ENCODE measurements around the gene ROMO1. TPM values are rescaled to one million over a fixed set of nuclear protein-coding genes. Genes with fewer than 3 reads are reported as not detected.

ROMO1 gene
- total and polyA plus RNA-seq, 2 of the 8 experiments (the other 6 are each of a cell fraction or from before 2014, with no cell fraction given) = 164 to 702 TPM

DNA sequence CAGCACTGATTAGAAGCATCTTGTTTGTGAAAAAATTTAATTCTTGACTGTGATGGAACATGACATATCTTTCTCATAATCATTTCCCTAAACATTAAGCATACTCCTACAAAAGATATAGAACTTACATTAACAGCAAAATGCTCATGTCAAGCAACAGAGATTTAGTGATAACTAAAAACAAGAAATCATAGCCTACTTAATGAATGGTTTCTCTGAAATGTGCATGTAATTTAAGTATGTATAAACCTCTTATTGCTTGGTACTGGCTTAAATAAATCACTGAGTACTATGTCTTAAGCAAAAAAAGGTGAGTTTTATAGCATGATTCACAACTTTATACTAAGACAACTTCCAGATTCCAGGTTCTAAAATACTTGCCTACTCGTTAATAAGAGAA is 9.3 kb downstream of the ROMO1 start:
- H3K23ac ChIP-seq (ENCODE audit: insufficient read length) = no peak overlapping the region
- H2BK15ac ChIP-seq (ENCODE audit: low read length) = no peak overlapping the region
- H2BK20ac ChIP-seq (ENCODE audit: low read length) = no peak overlapping the region
- FAIRE-seq (no peak), DNase-seq (ENCODE audit: low read depth in 1 of 2, low spot score in 2 of 2) (no peak)
- H3K27me3 ChIP-seq (replicated peaks in 1 of 4; ENCODE audit: control insufficient read depth in 3 of 4, extremely low read depth in 1 of 4, insufficient read depth in 3 of 4, low read length in 3 of 4) = no peaks in the 10 kb centered on the region
- no peak overlapping the region for H3K4me2 ChIP-seq (ENCODE audit: insufficient read depth in 1 of 2, low read depth in 2 of 2, low read length in 2 of 2)
- TF ChIP-seq TAF7 (optimal IDR thresholded peaks at IDR 0.05; ENCODE audit: borderline replicate concordance, low read depth, low read length) = no peak
- no peak for TF ChIP-seq SP1 (IDR thresholded peaks at IDR 0.05; ENCODE audit: low read depth, low read length)
- no peak for TF ChIP-seq CREB1 (IDR thresholded peaks at IDR 0.05)
- TF ChIP-seq HDAC6 (IDR thresholded peaks at IDR 0.05; ENCODE audit: low read depth, low read length) = no peak
- TF ChIP-seq RAD21 (IDR thresholded peaks at IDR 0.05 in 1 of 2, conservative IDR thresholded peaks at IDR 0.05 in 1 of 2; ENCODE audit: low read depth in 2 of 2, low read length in 2 of 2) = no peak
- TF ChIP-seq GTF2F1 (IDR thresholded peaks at IDR 0.05; ENCODE audit: borderline replicate concordance, low read depth, low read length) = no peak
- TF ChIP-seq SAP30 (IDR thresholded peaks at IDR 0.05; ENCODE audit: insufficient read depth, insufficient replicate concordance, low read length) = no peak
- no peak for TF ChIP-seq TBP (IDR thresholded peaks at IDR 0.05; ENCODE audit: low read depth, low read length)
- TF ChIP-seq CEBPB (IDR thresholded peaks at IDR 0.05; ENCODE audit: low read depth, low read length) = no peak
- no peak for TF ChIP-seq SP2 (IDR thresholded peaks at IDR 0.05; ENCODE audit: low read length)
- no peak for TF ChIP-seq CHD1 (IDR thresholded peaks at IDR 0.05; ENCODE audit: low read depth, low read length)
- TF ChIP-seq SRF (IDR thresholded peaks at IDR 0.05; ENCODE audit: low read depth, low read length) = no peak
- no peak overlapping the region for H3K9ac ChIP-seq (replicated peaks in 1 of 4; ENCODE audit: extremely low read depth in 1 of 4, low read depth in 3 of 4, low read length in 3 of 4)
- no peak overlapping the region for H4K5ac ChIP-seq (ENCODE audit: insufficient read length, low read depth, low read length)
- peaks cover 0 to 34% of the 10 kb centered on the region in 2 experiments; a peak in 2 of 4 replicates for H3K79me2 ChIP-seq (ENCODE audit: control insufficient read depth in 1 of 2, insufficient read depth in 2 of 2, low read length in 2 of 2)
- peaks cover 6 to 8% of the 10 kb centered on the region in 2 experiments for H4K20me1 ChIP-seq (replicated peaks in 1 of 2; ENCODE audit: control insufficient read depth in 1 of 2, insufficient read depth in 2 of 2, low read length in 2 of 2)
- no peaks in the 10 kb centered on the region for H3K9me3 ChIP-seq (ENCODE audit: insufficient read depth in 2 of 2, low read depth in 1 of 2, low read length in 1 of 2)
- no peak overlapping the region for H4K91ac ChIP-seq (replicated peaks; ENCODE audit: insufficient read length, low read length)
- H4K8ac ChIP-seq (ENCODE audit: extremely low read depth, insufficient read depth, low read length) = no peak overlapping the region
- POLR2A ChIA-PET (ENCODE audit: partially characterized antibody) = interaction anchor here (40.1 to 45.3 kb wide), 2 partner anchors 9 to 22 kb away, joined by 2341 read pairs; partner anchors contain the start of genes NFS1, RBM39 and ROMO1
- H2BK12ac ChIP-seq (ENCODE audit: low read depth, low read length) = no peak overlapping the region
- H2BK5ac ChIP-seq (ENCODE audit: low read depth, low read length) = no peak overlapping the region
- H3K56ac ChIP-seq (replicated peaks; ENCODE audit: insufficient read length, low read depth, low read length) = no peak overlapping the region
- H3K18ac ChIP-seq (ENCODE audit: extremely low read depth, low read length) = no peak overlapping the region
- H3K27ac ChIP-seq (ENCODE audit: low read depth, low read length) = no peak overlapping the region
- CTCF ChIA-PET (ENCODE audit: partially characterized antibody) = interaction anchor here (2.0 kb wide), 1 partner anchor 8 kb away, joined by 6 read pairs; no protein-coding TSS in a partner anchor
- no peak overlapping the region for H3K4me3 ChIP-seq (ENCODE audit: extremely low read depth in 1 of 4, insufficient read depth in 2 of 4, low read depth in 3 of 4, low read length in 4 of 4)
- H3K4ac ChIP-seq (replicated peaks; ENCODE audit: insufficient read length, low read depth, low read length) = no peak overlapping the region
- no peak overlapping the region for H2AFZ ChIP-seq (ENCODE audit: low read length)
- H3K79me1 ChIP-seq (ENCODE audit: low read depth, low read length) = no peaks in the 10 kb centered on the region
- H3K36me3 ChIP-seq (ENCODE audit: control insufficient read depth in 2 of 4, insufficient read depth in 4 of 4, low read length in 3 of 4) = peaks cover 23 to 99% (median 73%) of the 10 kb centered on the region in 4 experiments
- H3K23me2 ChIP-seq (ENCODE audit: low read depth, low read length) = no peaks in the 10 kb centered on the region
- H2BK120ac ChIP-seq (replicated peaks; ENCODE audit: low read depth, low read length) = no peak overlapping the region
- no peak overlapping the region for H3K14ac ChIP-seq (ENCODE audit: insufficient read length)
- H3K4me1 ChIP-seq (replicated peaks in 1 of 4; ENCODE audit: control insufficient read depth in 3 of 4, insufficient read depth in 4 of 4, low read length in 3 of 4) = no peaks in the 10 kb centered on the region
- whole genome bisulfite sequencing, 2 experiments (ENCODE audit: extremely low coverage in 1 of 2, insufficient coverage in 1 of 2, insufficient read length in 1 of 2, insufficient replicate concordance in 2 of 2, low coverage in 1 of 2, low lambda C conversion rate in 2 of 2, missing lambda C conversion rate in 1 of 2) = 97% methylated on average over 1 of the region's 1 CpG; no CpG with 5 or more reads in 1 of the 2 experiments
- no peak overlapping the region for H2AK5ac ChIP-seq (ENCODE audit: low read depth, low read length)
